Kidney (tissue), 14 donors: Measurements from ENCODE around the gene CAPS2. TPM values are rescaled to one million over a fixed set of nuclear protein-coding genes. Genes with fewer than 3 reads are reported as not detected.

Source experiments
- DNase-seq, 5 donors: peaks; one replicate each; pipeline ENCODE4 v3.0.0-alpha.2; 2013 to 2020
- FAIRE-seq: peaks from 2 replicates; lab custom pipeline; 2012; peaks lifted over from hg19 to GRCh38; lab: Jason Lieb, UNC
- H3K27ac ChIP-seq, 2 donors: one replicate each; pipeline ENCODE4 v1.7.0; 2013; ENCODE audit warnings: low read depth in 2 of 2, low read length in 2 of 2, inconsistent platforms in 1 of 2
- H3K27me3 ChIP-seq: one replicate; pipeline ENCODE4 v1.7.1; 2013; ENCODE audit warnings: low read length, inconsistent platforms; ENCODE audit not compliant: control insufficient read depth, insufficient read depth
- H3K36me3 ChIP-seq, 3 donors: one replicate each; pipeline versions ENCODE4 v1.7.0 to v1.7.1; 2013; ENCODE audit warnings: low read length in 3 of 3, control low read depth in 1 of 3, inconsistent platforms in 1 of 3; ENCODE audit not compliant: insufficient read depth in 3 of 3, control insufficient read depth in 2 of 3
- H3K4me1 ChIP-seq, 3 donors: one replicate each; pipeline versions ENCODE4 v1.7.0 to v1.7.1; 2013; ENCODE audit warnings: low read length in 3 of 3, inconsistent platforms in 1 of 3, low read depth in 1 of 3; ENCODE audit not compliant: control insufficient read depth in 2 of 3, insufficient read depth in 2 of 3
- H3K4me3 ChIP-seq, 3 donors: one replicate each; pipeline versions ENCODE4 v1.7.0 to v1.8.1; 2013; ENCODE audit warnings: low read length in 3 of 3, control low read depth in 1 of 3, inconsistent platforms in 1 of 3
- H3K9ac ChIP-seq, 3 donors: one replicate each; pipeline versions ENCODE4 v1.7.0 to v1.7.1; 2013; ENCODE audit warnings: low read length in 3 of 3, control low read depth in 1 of 3, inconsistent platforms in 1 of 3
- H3K9me3 ChIP-seq, 3 donors: one replicate each; pipeline versions ENCODE4 v1.7.0 to v1.7.1; 2013; ENCODE audit warnings: low read length in 3 of 3, control low read depth in 1 of 3, inconsistent platforms in 1 of 3; ENCODE audit not compliant: control insufficient read depth in 2 of 3, insufficient read depth in 1 of 3
- intact Hi-C: fragments of 100-400 bp; cut with DNase I; formaldehyde crosslinking; loops from one replicate; pipeline ENCODE4 v1.11.1; 2022
- polyA plus RNA-seq: library from polyadenylated mRNA; stranded (reverse); fragments of 350-450 nt; fragmentation: Illumina TruSeq; extraction: RNeasy Lipid Tissue Mini Kit (QIAGEN cat#74804); gene quantifications from one replicate; pipeline ENCODE4 v1.2.3, GENCODE V29; 2014; ENCODE audit warnings: low read depth, low replicate concordance; ENCODE audit not compliant: insufficient read depth
- total RNA-seq: library from RNA; stranded (reverse); fragmentation: NEBNext Ultra II Directional; extraction: Animal tissue kit (Norgen Biotek cat#: 25700); gene quantifications from one replicate; pipeline ENCODE4 v1.2.1, GENCODE V29; 2021
- TF ChIP-seq, protein P1 (sequence below): IDR thresholded peaks from 3 replicates; pipeline ENCODE4 v1.5.1; 2012; ENCODE audit warnings: mild to moderate bottlenecking, moderate library complexity, borderline replicate concordance; ENCODE audit not compliant: insufficient read depth; ENCODE audit errors: extremely low read depth
- donor health status: control.
- donor health status: control.
- donor health status: control.
- donor health status: control.
- donor health status: control.
- donor health status: DM: yes; HTN: yes; CAD: no.
- donor health status: Normal renal cell carcinoma (clear cell type).

Gene CAPS2
- total and polyA plus RNA-seq, 2 donors from 2014 or later = 5.9 to 14.1 TPM

DNA sequence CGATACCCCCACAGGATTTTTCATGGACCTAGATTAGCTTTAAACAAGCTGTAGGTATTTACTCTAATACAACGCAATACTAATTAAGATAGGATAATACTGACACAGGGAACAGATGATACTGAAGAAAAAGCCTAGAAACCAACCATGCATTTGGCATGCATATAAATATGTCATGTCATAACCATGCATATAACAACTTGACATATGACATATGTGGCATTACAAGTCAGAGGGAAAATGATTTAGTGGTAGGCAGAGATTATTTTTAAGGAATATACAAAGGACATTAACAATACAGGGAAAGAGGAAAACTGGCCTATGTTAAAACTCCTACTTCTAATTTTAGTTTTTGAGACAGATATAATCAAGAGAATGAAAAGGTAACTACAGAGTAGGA, 27.9 kb downstream of the CAPS2 start:
- FAIRE-seq = no peak
- Histone ChIP-seq H3K27ac (no peak overlapping the region), H3K9me3 (no peaks in the 10 kb centered on the region), H3K4me1 (no peaks in the 10 kb centered on the region), H3K4me3 (no peak overlapping the region), H3K27me3 (no peaks in the 10 kb centered on the region), H3K9ac (no peak overlapping the region), H3K36me3 (no peaks in the 10 kb centered on the region)
- intact Hi-C loops = no loop called here
- no peak for DNase-seq
- TF ChIP-seq, protein P1, sequence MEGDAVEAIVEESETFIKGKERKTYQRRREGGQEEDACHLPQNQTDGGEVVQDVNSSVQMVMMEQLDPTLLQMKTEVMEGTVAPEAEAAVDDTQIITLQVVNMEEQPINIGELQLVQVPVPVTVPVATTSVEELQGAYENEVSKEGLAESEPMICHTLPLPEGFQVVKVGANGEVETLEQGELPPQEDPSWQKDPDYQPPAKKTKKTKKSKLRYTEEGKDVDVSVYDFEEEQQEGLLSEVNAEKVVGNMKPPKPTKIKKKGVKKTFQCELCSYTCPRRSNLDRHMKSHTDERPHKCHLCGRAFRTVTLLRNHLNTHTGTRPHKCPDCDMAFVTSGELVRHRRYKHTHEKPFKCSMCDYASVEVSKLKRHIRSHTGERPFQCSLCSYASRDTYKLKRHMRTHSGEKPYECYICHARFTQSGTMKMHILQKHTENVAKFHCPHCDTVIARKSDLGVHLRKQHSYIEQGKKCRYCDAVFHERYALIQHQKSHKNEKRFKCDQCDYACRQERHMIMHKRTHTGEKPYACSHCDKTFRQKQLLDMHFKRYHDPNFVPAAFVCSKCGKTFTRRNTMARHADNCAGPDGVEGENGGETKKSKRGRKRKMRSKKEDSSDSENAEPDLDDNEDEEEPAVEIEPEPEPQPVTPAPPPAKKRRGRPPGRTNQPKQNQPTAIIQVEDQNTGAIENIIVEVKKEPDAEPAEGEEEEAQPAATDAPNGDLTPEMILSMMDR = no peak

DNA sequence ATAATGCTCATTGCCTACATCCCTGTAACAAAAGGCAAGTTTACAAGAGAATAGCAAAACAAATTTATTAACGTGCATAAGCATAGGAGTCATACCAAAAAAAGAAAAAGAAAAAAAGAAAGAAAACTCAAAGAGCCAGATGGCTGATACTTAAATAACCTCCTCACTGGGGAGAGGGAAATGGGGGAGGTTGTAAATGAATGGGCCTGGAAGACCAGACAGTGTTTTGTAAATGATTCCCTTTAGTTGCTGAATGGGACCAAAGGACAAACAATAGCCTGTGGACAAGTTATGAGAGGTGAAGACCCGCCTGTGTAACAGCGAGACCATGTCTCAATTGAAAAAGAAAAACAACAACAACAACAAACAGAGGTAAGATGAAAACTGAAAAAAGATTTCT, 35.3 kb downstream of the CAPS2 start:
- Histone ChIP-seq H3K9me3 (no peaks in the 10 kb centered on the region), H3K9ac (no peak overlapping the region), H3K4me3 (no peak overlapping the region), H3K36me3 (no peaks in the 10 kb centered on the region), H3K27ac (no peak overlapping the region), H3K4me1 (no peaks in the 10 kb centered on the region), H3K27me3 (no peaks in the 10 kb centered on the region)
- intact Hi-C loops = no loop called here
- TF ChIP-seq, protein P1 = no peak
- no peak for DNase-seq
- no peak for FAIRE-seq

DNA sequence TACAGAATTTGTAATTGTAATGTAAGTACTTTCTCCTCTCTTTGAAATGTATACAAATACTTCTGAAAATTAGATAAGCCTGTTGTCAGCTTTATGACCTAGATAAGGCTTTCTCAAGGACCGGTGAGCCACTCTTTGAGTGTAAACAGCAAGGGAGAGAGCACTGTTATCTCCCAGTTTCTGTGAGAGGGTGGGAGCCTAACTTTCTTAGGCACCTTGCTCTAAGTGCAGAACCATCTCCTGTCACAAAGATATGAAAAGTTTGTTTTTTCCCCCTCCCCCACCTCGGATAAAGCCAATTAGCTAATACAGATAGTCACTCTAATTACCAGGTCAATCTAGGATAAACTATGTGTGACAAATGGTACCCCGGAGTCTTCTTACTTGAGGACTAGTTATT, 35.8 kb downstream of the CAPS2 start:
- H3K4me3 ChIP-seq = no peak overlapping the region
- no peaks in the 10 kb centered on the region for H3K27me3 ChIP-seq
- no peak for DNase-seq
- no peaks in the 10 kb centered on the region for H3K9me3 ChIP-seq
- no peaks in the 10 kb centered on the region for H3K36me3 ChIP-seq
- H3K27ac ChIP-seq = no peak overlapping the region
- TF ChIP-seq, protein P1 = no peak
- H3K9ac ChIP-seq = no peak overlapping the region
- intact Hi-C loops = no loop called here
- FAIRE-seq = no peak
- H3K4me1 ChIP-seq = no peaks in the 10 kb centered on the region

DNA sequence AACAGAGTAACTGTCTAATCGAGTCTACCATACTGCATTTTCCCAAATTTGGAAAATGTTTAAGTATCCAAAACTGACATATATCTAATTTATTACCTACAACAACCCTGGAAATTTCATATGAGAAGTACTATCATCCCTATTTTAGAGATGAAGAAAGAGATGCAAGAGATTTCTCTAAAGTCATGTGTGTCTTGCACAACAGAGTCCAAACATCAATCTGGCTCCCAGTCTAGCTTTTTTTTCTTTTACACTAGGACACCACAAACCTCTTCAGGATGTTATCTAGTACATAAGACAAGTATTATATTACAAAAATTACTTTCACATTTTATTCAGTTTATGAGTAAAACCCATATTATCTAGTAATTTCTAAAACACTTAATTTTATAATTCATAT, 39.1 kb downstream of the CAPS2 start:
- TF ChIP-seq, protein P1 = no peak
- H3K9ac ChIP-seq = no peak overlapping the region
- H3K4me3 ChIP-seq = no peak overlapping the region
- H3K27me3 ChIP-seq = no peaks in the 10 kb centered on the region
- H3K9me3 ChIP-seq = no peaks in the 10 kb centered on the region
- H3K36me3 ChIP-seq = no peaks in the 10 kb centered on the region
- no peaks in the 10 kb centered on the region for H3K4me1 ChIP-seq
- FAIRE-seq = no peak
- intact Hi-C loops = no loop called here
- no peak for DNase-seq
- no peak overlapping the region for H3K27ac ChIP-seq
